GM21786 (cell line): ENCODE data around the gene ARHGAP44.

Experiments used
- ATAC-seq: cut with Tn5 transposase; IDR thresholded peaks from one replicate; pipeline ENCODE4 v1.9.1; 2021; ENCODE audit not compliant: unreplicated experiment

Gene ARHGAP44, protein sequence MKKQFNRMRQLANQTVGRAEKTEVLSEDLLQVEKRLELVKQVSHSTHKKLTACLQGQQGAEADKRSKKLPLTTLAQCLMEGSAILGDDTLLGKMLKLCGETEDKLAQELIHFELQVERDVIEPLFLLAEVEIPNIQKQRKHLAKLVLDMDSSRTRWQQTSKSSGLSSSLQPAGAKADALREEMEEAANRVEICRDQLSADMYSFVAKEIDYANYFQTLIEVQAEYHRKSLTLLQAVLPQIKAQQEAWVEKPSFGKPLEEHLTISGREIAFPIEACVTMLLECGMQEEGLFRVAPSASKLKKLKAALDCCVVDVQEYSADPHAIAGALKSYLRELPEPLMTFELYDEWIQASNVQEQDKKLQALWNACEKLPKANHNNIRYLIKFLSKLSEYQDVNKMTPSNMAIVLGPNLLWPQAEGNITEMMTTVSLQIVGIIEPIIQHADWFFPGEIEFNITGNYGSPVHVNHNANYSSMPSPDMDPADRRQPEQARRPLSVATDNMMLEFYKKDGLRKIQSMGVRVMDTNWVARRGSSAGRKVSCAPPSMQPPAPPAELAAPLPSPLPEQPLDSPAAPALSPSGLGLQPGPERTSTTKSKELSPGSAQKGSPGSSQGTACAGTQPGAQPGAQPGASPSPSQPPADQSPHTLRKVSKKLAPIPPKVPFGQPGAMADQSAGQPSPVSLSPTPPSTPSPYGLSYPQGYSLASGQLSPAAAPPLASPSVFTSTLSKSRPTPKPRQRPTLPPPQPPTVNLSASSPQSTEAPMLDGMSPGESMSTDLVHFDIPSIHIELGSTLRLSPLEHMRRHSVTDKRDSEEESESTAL

DNA sequence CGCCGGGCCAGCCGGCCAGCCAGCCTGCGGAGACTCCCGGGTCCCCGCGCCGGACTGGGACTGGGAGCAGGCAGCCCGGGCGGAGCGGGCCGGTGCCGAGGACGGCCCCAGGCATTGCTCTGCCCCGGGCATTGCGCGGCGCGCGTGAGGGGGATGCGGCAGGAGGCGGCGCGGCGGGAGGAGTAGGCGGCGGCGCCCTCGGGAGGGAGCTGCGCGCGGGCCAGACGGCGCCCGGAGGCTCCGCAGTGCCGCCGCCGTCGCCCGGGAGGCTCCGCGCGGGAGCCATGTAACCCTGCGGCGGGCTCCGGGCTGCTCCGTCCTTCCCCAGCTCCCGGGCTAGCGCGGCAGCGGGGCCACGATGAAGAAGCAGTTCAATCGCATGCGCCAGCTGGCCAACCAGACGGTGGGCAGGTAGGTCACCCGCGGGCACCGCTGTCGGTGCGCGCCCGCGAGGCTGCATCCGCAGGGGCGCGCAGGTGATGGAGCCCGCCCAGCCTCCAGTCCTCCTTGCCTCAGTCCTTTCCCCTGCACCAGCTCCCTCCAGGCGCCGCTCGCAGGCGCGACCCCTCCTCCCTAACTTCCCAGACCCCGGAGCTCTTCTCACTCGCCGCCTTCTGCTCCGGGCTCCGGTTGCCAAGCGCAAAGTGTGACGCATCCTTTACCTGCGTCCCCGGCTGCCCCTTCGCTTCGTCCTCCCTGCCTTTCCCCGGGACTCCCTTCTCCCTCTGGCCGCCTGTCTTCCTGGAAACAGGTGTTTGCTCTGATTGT lies at the start of gene ARHGAP44:
TSS of gene ARHGAP44 (plus strand) at position 18 of the 768 bp plus-strand sequence. CDS start at position 359, 341 bp downstream.
- ATAC-seq, result peak; percentile 69

DNA sequence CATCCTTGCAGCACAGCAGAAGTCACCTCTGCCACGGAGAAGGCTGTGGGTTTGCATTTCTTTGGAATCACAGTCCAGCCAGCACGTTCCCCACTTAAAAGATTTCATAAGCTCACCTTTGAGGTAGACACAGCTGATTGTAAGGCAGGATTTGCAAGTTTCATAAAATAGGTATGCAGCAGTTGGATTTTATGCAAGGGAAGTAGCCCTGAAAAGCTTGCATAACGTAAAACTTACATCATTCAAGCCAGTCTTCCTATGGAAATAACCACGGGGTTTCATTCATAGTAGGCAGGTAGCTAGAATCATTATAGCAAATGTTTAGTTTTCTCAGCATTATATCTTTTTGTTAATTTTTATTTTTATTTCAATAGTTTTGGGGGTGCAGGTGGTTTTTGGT lies 49.8 kb upstream of the ARHGAP44 start:
- no peak for ATAC-seq

DNA sequence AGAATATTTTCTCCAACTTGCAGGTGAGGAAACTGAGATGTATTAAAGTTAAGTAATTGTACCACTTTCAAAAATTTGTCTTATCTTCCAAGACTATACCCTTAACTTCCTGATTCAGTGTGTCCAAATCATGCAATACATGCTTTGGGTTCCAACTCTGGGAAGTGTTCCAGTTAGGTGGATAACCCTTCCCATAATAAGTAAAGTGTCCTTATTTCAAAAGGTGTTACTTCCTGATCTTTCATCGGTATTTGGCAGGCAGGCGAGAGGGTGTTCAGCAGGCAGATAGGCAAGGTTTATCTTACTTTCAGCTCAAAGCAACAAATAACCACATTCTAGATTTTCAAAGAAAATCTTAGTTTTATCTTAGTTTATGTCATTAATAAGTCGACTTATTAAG lies 46.3 kb upstream of the ARHGAP44 start:
- ATAC-seq, result no peak

DNA sequence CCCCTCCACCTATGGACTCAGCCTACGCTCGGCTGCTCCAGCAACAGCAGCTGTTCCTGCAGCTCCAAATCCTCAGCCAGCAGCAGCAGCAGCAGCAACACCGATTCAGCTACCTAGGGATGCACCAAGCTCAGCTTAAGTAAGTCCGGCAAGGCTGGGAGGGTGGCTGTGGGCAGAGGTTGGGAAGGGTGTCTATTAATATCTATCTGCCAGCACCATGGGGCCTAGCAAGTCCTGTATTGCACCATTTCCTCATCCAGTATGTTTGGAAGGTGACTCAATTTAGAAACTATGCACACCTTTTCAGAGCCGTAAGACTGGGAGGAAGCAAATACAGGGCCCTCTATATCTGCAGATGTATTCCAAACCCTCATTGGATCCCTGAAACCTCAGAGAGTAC lies 45.0 kb upstream of the ARHGAP44 start:
- ATAC-seq, result no peak

DNA sequence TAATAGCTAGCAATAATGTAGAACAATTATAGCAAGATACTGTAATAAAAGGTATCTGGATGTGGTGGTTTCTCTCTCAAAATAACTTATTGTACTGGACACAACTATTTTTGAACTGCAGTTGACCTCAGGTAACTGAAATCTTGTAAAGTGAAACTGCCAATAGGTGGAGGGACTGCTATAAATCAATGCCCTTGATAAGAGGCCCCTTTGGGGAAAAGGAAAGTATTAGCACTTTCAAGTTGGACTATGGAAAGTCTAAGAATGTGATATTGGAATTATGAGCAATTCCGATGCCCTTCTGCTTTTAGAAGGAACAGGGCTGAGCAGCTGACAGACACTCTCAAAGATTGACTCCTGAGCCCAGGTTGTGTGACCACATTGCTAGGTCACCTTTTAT lies 44.5 kb upstream of the ARHGAP44 start:
- ATAC-seq, result no peak

DNA sequence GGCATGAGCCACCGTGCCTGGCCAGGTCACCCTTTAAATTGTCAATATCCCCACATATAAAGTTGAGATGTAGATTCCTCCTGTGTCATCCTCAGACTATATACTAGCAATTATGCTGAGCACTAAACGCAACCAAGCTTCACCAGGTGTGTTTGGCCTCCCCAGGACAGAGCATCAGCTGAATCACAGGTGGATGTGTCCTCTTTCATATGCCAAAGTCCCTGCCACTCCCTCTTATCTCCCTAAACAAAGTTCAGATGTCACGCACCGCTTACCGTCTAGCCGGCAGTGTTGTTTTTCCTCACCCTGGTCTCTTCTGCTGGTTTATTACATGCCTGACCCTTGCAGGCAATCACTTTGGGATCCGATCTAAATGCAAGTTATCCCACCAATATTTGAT lies 43.8 kb upstream of the ARHGAP44 start:
- ATAC-seq, result no peak

DNA sequence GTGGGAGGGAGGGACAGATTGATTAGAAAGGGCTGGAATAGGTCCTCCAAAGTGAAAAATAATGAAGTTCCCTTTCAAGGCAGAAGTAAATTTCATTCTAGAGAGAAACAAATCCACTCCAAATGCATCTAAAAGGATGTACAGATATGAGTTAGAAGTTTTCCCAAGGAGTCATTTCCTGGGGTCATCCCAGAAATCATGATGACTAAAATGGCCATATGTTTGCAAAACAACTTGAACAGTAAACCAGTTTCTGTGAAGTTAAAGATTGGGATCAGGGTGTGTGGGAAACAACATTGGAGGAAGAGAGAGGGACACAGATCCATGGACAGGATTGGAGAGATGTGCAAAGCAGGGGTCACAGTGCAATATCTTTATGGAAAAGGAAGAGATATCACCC lies 32.5 kb upstream of the ARHGAP44 start:
- no peak for ATAC-seq

DNA sequence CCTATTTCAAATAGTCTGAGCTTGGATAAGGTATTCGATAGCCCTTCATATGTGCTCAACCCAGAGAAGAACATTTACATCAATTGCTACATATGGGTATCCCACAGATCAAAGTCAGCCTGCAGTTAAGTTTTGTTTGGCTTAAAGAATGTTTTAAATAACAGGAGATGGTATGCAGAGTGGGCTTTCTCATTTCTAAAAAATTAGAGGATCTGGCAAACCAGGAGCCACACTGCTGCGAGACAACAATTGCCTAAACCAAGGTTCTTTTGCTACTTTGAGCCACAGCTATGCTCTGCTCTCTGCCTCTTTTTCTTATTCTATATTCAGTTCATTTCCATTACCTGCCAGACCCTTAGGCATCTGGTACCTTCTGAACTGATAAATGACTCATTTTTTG lies 30.2 kb upstream of the ARHGAP44 start:
- ATAC-seq, result no peak

DNA sequence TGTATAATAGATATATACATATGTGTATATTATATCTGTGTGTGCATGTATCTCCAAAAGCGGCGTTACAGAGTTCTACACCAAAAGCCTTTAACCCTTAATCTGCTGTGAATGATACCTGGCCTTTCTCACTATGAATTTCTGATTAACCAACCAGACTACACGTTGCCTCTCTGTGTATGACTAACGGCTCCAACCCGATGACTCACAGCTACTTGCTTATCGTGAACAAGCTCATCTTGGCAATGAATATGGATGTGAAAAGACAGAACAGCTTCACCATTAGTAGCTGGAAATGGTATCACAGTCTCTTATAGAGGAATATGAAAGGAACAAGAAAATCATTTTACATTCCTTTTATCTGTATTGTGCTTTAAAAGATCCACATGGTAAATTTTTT lies 23.8 kb upstream of the ARHGAP44 start:
- no peak for ATAC-seq

DNA sequence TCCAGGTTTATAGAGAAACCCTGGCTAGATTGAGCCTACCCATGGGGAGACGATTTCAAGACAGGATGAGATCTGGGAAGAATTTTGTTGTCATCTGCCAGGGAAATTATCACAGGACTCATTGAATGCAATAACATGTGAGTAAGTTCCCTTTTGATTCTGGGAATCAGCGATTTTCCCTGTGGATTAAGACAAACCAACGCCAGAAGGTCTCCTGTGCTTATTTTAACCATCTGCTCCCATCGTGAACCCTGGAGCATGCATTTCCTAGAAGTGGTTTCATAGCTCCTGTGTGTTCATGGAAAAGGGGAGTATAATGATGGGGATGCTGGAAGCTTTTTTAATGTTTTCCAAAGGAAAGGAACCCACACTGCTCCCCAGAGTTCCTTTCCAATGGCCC lies 21.0 kb upstream of the ARHGAP44 start:
- no peak for ATAC-seq

DNA sequence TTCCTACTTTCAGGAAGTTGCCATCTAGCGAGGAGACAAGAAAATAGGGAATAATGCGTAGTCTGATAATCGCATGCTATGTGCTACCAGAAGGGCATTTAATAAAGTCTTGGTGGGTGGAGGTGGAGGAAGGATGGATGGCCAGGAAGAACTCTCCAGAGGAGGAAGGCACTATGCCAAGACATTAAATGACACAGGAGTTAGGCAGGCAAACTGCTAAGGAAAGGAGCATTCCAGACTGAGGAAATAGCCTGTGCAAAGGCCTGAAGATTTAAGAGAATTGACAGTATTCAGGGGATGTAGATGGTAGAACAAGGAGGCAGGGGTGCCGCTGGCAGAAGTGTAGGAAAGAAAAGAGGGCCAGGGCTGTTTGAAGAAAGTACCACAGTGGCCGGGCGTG lies 19.3 kb upstream of the ARHGAP44 start:
- no peak for ATAC-seq

DNA sequence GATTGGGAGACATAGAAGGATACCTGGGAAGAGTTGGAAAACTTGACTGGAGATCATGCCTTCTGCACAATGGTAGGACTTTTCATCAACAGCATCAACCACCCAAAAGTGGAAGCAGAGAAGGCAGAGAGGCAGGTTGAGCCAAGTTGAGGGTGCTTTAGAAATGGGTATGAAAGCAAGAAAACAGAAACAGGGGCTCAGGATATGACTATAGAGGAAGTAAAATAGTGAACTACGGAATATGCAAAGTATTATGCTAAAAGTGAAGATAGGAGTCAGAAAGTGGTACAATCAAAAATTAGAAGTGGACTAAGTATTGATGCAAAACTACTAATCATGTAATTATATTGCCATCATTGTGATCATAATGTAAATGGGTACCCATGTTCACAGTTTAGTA lies 16.1 kb upstream of the ARHGAP44 start:
- ATAC-seq, result no peak

DNA sequence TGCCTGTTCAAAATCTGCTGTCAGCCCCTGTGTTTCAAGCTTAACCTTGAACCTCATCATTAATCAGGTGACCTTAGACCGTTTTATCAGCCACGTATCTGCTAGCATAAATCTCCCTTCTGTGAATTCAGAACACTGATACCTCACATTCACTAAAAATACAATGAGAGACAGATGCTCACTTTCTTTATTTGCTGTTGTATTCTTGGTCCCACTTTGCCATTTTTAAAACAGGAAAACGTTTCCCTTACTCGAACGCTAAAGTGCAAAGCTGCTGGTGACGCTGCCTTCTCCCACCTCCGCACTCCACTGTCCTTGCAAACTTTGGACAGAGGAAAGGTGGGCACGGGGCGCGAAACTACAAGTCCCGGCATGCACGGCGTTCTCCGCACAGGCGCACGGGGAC lies 220 bp upstream of the ARHGAP44 start:
- peak; percentile 91 for ATAC-seq

DNA sequence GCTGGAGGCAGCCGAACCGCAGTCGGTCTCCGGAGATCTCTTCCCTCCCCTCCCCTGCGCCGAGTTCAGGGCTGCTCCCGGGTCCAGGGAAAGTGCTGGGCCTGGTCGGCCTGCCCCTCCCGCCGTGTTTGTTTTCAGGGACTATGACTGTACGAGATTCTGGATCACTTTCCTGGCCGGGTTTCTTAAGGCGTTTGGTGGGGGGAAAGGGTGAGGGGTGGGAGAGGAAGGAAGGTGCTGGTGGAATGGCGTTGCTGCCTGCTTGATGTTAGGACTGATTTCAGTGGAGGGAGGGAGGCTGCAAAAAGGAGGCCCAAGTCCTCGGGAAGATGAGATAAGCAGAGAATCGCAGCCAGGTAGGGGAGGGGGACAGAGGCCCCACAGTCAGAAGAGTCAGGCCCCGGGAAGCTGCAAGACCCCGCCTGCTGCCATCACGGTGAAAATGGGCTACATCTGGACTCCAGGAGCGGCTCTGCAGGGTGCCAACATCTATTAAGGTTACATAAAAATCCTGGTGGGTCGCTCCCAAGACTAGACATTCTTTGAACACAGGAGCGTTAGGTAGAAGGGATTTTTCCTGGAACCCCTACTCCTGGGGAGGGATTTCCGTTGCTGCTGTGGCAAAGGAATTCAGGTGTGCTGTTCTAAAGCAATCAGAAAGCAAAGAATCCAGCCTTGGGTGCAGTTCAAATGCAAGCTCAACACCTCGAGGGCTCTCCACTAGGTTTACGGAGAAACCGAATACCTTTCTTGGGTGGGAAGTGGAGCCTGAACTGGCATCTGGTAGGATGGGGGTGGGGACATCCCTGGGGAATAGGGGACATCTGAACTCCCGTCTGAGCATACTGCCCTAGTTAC lies 1.2 kb downstream of the ARHGAP44 start:
- ATAC-seq, result no peak

DNA sequence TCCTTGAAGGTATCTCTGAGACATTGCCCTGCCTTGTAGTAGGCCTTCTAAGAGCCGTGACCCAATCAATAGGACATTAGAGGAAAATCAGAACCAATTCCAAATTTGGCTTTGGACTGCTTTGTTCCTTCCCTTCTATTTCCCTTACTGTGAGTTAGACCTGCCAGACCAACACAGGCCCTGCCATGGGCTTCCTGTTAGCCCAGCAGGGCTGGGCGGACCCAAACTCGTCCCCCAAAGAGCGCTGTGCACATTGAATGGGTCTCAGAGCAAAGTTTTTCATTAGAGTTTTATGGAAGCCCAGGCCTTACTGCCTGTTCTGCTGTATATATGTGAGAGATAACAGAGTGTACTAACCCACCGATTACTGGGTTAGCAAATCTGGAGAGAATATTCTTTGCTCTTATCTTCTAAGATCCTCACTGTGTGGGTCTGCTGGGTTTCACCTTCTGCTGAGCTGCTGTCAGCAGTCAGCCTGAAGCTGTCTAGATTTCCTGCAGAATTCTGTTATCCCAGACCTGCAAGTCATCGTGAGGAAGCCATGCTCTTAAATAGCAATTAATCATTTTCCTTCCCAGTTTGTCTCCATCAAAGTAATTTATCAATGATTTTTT lies 5.7 kb downstream of the ARHGAP44 start:
- no peak for ATAC-seq

DNA sequence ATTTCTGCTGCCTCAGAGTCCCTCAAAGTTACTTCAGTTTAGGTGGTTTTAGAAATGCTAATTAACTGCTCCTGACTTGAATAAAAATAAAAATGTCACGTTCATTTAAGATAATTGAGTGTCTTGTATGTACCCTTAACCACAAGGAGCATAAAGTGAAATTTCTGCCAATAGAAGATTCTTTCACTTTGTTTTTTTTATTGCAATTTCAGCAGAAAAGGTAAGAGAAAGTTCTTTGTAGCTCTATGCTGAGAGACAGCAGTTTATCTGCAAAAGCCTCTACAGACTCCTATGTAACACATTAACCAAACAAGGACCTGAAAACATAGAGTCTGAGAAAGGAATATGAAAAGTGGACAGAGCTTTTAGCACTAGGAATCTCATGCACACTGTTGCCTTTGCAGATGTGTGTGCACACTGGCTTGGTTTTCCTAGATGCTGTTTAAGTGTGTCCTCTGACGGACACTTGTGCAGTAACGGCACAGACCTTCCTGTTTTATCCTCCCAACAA lies 11.6 kb downstream of the ARHGAP44 start:
- ATAC-seq, result no peak

DNA sequence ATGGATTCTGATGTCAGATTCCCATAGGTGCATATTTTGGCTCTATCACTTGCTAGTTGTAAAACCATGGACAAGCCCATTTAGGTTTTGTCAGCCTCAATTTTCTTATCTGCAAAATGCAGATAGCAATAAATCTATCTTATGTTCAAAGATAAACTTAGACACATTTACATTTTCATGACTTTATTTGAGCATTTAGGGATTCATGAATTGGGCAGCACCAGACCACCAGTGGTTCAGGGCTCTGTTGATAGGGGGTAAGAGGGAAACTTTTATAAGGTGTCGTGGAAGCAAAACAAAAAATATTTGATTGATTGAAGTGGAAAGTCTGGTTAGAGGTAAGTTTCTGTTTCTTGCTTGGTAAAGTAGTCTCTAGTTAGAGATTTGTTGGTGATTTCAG lies 17.3 kb downstream of the ARHGAP44 start:
- no peak for ATAC-seq

DNA sequence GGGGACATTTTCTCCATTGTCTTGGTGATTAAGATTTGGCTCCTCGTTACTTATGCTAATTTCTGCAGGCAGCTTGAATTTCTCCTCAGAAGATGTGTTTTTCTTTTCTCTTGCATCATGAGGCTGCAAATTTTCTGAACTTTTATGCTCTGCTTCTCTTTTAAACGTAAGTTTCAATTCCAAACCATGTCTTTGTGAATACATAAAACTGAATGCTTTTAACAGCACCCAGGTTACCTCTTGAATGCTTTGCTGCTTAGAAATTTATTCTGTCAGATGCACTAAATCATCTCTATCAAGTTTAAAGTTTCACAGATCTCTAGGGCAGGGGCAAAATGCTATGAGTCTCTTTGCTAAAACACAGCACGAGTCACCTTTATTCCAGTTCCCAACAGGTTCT lies 19.4 kb downstream of the ARHGAP44 start:
- ATAC-seq, result no peak

DNA sequence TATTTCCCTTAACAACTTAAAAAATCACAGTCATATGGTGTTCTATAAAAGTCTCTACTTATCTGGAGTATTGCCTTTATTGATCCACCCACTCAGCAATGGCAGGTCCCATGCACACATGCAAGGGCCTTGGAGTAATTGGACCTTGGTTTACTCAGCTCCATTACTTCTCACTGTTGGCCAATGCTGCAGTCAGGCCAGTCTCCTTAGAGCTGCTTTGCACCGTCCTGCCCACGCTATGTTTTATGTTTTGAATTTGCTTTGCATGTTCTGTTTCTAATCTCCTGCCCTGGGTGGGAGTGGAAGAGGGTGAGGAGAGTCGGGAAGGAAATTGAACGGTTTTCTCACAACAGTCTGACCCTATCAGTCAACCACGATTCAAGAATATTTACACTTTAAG lies 23.6 kb downstream of the ARHGAP44 start:
- no peak for ATAC-seq

DNA sequence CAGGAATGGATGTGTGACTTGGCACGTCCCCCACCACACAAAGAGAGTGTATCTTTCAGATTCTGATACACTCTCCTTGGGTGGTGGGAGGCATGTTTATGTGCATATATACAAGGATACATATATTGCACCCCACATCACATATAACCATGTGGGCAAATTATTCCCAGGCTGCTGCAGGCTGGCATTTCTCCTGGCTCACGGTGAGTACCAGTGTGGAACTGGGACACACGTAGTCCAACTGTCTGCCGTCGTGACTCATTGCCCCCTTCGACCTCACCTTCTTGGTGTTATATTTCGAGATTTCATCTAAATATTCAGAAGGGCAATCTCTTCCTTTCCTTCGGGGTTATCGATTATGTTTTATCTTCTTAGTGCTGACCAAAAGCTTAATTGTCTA lies 24.4 kb downstream of the ARHGAP44 start:
- ATAC-seq, result no peak
